DMS53 treated with DMSO at 0.1 percent for 48 hours (cell line): Measurements from ENCODE around the gene CSE1L.
"Not testable (repeated sequence)": the region's sequence is repeated elsewhere in the genome, so short reads cannot be mapped to it uniquely, and the experiment has no call there.

Experiments
- DNase-seq: peaks from one replicate; lab custom pipeline; 2025; ENCODE audit not compliant: unreplicated experiment; lab: John Stamatoyannopoulos, UW

Gene CSE1L

DNA sequence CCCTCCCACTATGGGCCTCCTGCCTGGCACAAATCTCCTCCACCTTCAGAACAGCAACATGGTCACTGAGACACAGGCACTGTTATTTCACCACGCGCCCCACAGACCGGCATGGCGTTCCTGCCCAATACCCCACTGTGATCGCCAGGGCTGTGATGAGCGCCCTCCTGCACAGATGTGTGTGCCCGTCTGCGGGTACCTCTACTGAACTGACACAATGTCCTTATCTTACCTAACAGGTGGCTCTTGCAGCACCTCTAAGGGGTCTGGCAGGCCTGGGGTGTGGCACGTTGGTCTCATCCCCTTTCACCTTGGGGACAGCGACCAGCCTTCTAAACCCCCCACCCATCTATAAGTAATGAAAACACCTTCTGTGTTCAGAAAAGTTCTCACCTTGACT, 77.9 kb downstream of the CSE1L start:
- no peak for DNase-seq

DNA sequence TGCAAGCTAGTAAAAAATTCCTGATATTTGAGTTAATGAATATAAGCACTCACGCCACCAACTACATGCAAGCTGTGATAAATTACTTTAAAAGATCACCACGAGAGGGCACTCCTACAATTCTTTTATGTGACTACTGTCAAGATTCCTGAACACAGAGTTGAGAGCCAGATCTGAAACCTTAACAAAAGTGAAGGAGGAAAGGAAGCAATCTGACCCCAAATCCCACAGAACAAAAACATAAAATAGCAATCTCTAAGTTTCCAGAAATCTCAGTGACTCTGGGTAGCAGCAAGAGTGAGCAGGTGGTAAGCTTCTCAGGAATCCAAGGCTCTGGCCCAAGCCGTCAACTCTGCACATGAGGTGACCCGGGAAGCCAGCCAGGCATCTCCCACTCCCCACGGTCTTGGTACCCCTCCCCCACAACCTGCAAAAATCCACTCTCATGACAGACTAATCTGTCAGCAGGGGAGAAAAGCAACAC, 86.9 kb downstream of the CSE1L start:
- peak; percentile 47 for DNase-seq

DNA sequence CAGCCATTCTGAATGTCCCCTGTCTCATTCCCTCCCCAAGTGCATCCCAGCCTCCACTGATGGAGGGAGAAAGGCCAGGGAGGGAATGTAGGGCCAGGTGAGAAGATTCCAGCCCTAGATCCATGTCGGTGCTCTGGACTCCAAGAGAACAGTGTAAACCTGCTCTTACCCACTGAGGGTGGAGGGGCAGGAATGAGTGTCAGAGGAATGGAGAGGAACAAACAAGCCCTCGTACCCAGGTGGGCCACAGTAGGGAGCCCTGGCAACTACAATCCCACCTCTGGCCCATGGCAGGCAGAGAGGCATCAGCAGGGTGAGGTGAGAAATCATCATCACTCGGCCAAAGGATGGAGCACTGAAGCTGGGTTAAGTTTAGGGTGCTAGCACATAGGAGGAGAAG, 87.5 kb downstream of the CSE1L start:
- no peak for DNase-seq

DNA sequence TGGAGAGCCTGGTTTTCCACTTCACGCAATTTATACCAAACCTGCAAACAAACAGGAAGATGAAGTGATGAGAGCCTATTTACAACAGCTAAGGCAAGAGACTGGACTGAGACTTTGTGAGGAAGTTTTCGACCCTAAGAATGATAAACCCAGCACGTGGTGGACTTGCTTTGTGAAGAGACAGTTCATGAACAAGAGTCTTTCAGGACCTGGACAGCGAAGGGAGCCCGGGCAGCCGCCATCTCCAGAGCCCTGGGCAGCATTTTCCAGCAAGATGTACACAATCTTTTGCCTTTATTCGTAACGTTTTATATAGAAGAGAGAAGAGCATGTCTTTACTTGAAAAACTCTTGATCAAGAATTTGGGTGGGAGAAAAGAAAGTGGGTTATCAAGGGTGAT, 88.7 kb downstream of the CSE1L start:
- not testable (repeated sequence) for DNase-seq

DNA sequence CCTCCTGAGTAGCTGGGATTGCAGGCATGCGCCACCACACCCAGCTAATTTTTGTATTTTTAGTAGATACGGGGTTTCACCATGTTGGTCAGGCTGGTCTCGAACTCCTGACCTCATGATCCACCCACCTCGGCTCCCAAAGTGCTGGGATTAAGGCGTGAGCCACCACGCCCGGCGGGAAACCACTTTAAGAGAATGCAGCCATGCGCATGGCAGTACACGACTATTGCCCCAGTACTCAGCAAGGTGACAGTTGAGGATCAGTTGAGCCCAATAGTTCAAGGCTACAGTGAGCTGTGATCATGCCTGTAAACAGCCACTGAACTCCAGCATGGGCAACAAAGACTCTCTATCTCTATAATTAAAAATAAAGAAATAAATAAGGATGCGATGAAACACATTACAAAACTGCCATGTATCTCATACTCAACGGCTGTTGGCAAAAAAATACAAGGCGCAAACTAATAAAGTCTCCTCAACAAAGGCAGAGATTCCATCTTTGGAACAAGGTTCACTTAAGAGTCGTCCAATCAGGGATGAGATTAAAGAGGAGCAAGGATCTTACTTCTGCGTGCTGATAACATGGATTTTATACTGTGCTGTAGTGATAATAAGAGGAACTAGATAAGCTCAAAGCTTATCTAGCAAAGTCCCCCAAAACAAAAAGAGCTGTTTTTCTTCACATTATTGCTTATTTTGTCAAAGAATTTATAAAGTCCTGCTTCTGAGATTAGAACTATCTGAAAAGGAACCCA, 90.9 kb downstream of the CSE1L start:
- DNase-seq, result no peak

DNA sequence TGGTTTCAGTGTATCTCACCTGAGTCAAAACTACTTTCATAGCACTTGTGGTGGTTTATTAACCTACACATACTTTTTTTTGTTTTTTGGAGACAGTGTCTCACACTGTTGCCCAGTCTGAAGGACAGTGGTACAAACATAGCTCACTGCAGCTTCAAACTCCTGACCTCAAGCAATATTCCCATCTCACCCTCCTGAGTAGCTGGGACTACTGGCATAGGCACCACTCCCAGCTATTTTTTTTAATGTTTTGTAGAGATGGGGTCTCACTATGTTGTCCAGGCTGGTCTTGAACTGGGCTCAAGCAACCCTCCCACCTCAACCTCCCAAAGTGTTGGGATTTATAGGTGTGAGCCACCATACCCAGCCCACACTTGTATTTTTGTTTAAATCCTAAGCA, 92.3 kb downstream of the CSE1L start:
- DNase-seq, result no peak

DNA sequence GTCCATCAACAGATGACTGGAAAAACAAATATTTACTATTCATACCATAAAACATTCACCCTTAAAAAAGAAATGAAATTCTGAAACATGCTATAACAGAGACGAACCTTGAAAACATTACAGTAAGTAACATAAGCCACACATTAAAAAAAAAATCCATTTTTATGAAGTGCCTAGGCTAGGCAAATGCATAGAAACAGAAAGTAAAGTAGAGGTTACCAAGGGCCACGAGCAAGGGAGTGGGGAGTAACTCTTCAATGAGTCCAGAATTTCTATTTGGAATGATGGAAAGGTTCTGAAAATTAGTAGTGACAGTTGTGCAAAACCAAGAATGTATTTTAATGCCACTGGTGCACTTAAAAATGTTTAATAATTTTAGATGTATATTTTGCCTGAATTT, 94.3 kb downstream of the CSE1L start:
- no peak for DNase-seq

DNA sequence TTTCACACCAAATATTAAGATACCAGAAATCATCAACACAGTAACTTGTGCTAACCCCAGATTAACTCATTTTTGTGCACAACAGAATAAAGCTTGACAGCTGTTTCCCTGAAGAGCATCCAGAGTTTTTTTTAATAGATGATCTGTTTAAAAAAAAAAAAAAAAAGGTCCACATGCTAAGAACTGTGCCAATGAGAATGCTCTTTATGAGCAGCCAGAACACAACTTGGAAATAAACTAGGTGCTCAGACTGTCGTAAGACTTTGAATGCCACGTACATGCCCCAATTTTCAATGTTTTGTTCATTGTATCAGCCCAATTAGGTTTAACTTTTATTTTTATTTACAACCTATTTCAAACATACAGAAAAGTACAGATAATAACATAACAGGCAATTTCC, 94.7 kb downstream of the CSE1L start:
- no peak for DNase-seq
